B cell (primary cell): Measurements from ENCODE around the gene LHPP. TPM values are rescaled to one million over a fixed set of nuclear protein-coding genes. Genes with fewer than 3 reads are reported as not detected.

ENCODE experiments used
- ATAC-seq: fragments of 200-7000 bp; cut with Tn5 transposase; one replicate; pipeline ENCODE4 v1.10.0; 2021; ENCODE audit warnings: low read depth, mild to moderate bottlenecking, moderate number of reproducible peaks, moderate library complexity
- CTCF ChIA-PET: fragments of 350-600 bp; sonication (Branson Sonifier 250); formaldehyde crosslinking; loops from one replicate; lab custom pipeline; 2021; ENCODE audit warnings: antibody characterized with exemption, inconsistent platforms; lab: Charles Lee
- POLR2A ChIA-PET: fragments of 350-600 bp; sonication (Branson Sonifier 250); formaldehyde crosslinking; loops from one replicate; lab custom pipeline; 2021; ENCODE audit warnings: antibody characterized with exemption; lab: Charles Lee
- DNase-seq: peaks from one replicate; pipeline ENCODE4 v3.0.0; 2013
- H2AFZ ChIP-seq: 2 replicates; pipeline ENCODE4 v1.6.1; 2012; ENCODE audit warnings: mild to moderate bottlenecking, low read depth, low read length; ENCODE audit not compliant: insufficient read depth, poor library complexity, severe bottlenecking
- H3K27ac ChIP-seq, 2 donors: 1 replicate in 1 of 2; 2 replicates in 1 of 2; pipeline ENCODE4 v1.5.1; 2012 to 2013; ENCODE audit warnings: low read length in 2 of 2, mild to moderate bottlenecking in 2 of 2, moderate library complexity in 1 of 2
- H3K27me3 ChIP-seq, 4 experiments: fragments of 200-600 bp in 1 of 4; sonication (generic) in 1 of 4; replicated peaks in 1 of 4; 1 replicate in 2 of 4; 2 replicates in 2 of 4; pipeline versions ENCODE4 v1.6.1 to v1.7.0; 2013 to 2016; ENCODE audit warnings: low read length in 3 of 4, mild to moderate bottlenecking in 2 of 4, mixed read lengths in 1 of 4, moderate library complexity in 1 of 4; ENCODE audit not compliant: insufficient read depth in 4 of 4, control insufficient read depth in 3 of 4; ENCODE audit errors: control extremely low read depth in 1 of 4
- H3K36me3 ChIP-seq, 2 experiments: replicated peaks in 1 of 2; 1 replicate in 1 of 2; 2 replicates in 1 of 2; pipeline versions ENCODE4 v1.6.1 to v1.7.1; 2013; ENCODE audit warnings: low read length in 1 of 2; ENCODE audit not compliant: insufficient read depth in 2 of 2, control insufficient read depth in 1 of 2; ENCODE audit errors: control extremely low read depth in 1 of 2, extremely low read depth in 1 of 2
- H3K4me1 ChIP-seq, 2 donors: fragments of 200-600 bp in 1 of 2; sonication (generic) in 1 of 2; 1 replicate in 1 of 2; 2 replicates in 1 of 2; pipeline versions ENCODE4 v1.5.1 to v1.6.1; 2013 to 2017; ENCODE audit warnings: low read length in 2 of 2; ENCODE audit not compliant: control insufficient read depth in 2 of 2, insufficient read depth in 2 of 2
- H3K4me2 ChIP-seq: replicated peaks from 2 replicates; pipeline ENCODE3; 2012; ENCODE audit warnings: mild to moderate bottlenecking, low read depth, low read length; ENCODE audit not compliant: poor library complexity, severe bottlenecking
- H3K4me3 ChIP-seq, 5 experiments: fragments of 200-600 bp in 1 of 5; sonication (generic) in 1 of 5; 1 replicate in 3 of 5; 2 replicates in 2 of 5; pipeline versions ENCODE4 v1.5.1 to v1.7.0; 2011 to 2016; ENCODE audit warnings: low read length in 4 of 5, mild to moderate bottlenecking in 4 of 5, low read depth in 2 of 5, control low read depth in 1 of 5, moderate library complexity in 1 of 5; ENCODE audit not compliant: insufficient read depth in 1 of 5; ENCODE audit errors: control extremely low read depth in 1 of 5, extremely low read depth in 1 of 5
- H3K79me2 ChIP-seq: fragments of 200-600 bp; sonication (generic); one replicate; pipeline ENCODE4 v1.6.0; 2016; ENCODE audit warnings: low read length; ENCODE audit not compliant: control insufficient read depth, insufficient read depth
- H3K9ac ChIP-seq: fragments of 200-600 bp; sonication (generic); 2 replicates; pipeline ENCODE4 v1.6.1; 2017; ENCODE audit warnings: mild to moderate bottlenecking, low read length, moderate library complexity
- H3K9me3 ChIP-seq, 3 donors: one replicate each; pipeline versions ENCODE4 v1.6.1 to v1.7.1; 2013; ENCODE audit warnings: low read length in 2 of 3; ENCODE audit not compliant: control insufficient read depth in 2 of 3, insufficient read depth in 1 of 3; ENCODE audit errors: control extremely low read depth in 1 of 3
- H4K20me1 ChIP-seq: 2 replicates; pipeline ENCODE4 v1.6.0; 2012; ENCODE audit warnings: mild to moderate bottlenecking, low read length; ENCODE audit not compliant: insufficient read depth, control insufficient read depth, poor library complexity, severe bottlenecking
- H3K27ac Mint-ChIP-seq: one replicate; pipeline ENCODE4 v1.8.0; 2021; ENCODE audit warnings: mixed read lengths
- H3K27me3 Mint-ChIP-seq: one replicate; pipeline ENCODE4 v1.8.0; 2021; ENCODE audit warnings: mixed read lengths
- H3K4me1 Mint-ChIP-seq: one replicate; pipeline ENCODE4 v1.8.0; 2021; ENCODE audit warnings: mixed read lengths
- H3K4me3 Mint-ChIP-seq: one replicate; pipeline ENCODE4 v1.8.0; 2021; ENCODE audit warnings: mixed read lengths
- H3K9me3 Mint-ChIP-seq: one replicate; pipeline ENCODE4 v1.8.0; 2022; ENCODE audit warnings: mixed read lengths; ENCODE audit not compliant: insufficient read depth
- CTCF ChIP-seq: fragments of 200-600 bp; IDR thresholded peaks from one replicate; pipeline ENCODE4 v1.8.0; 2022; ENCODE audit warnings: antibody characterized with exemption, mild to moderate bottlenecking
- EZH2 ChIP-seq: IDR thresholded peaks from 2 replicates; pipeline ENCODE4 v1.6.1; 2012; ENCODE audit warnings: borderline replicate concordance, low read depth, mild to moderate bottlenecking, moderate library complexity, low read length; ENCODE audit not compliant: insufficient read depth, poor library complexity, severe bottlenecking
- WGBS: methylation state at CpG from one replicate; pipeline ENCODE4 v1.1.5; 2013; ENCODE audit warnings: missing lambda C conversion rate; ENCODE audit not compliant: insufficient coverage; 5-methylcytosine and 5-hydroxymethylcytosine counted together
- intact Hi-C: fragments of 100-400 bp; cut with micrococcal nuclease; formaldehyde crosslinking; loops from one replicate; pipeline ENCODE4 v1.10.0; 2022
- polyA plus RNA-seq: library from polyadenylated mRNA; depleted of rRNA; stranded (reverse); fragments of >200 nt; gene quantifications from 2 replicates; pipeline ENCODE4 v1.2.3, GENCODE V29; 2012
- total RNA-seq, 2 donors: library from RNA; stranded (reverse); fragments of 120-200 nt in 1 of 2; gene quantifications; 1 replicate in 1 of 2; 2 replicates in 1 of 2; pipeline versions ENCODE4 v1.2.3 to v1.2.4, GENCODE V29; 2013 to 2022

LHPP gene
- total and polyA plus RNA-seq, 2 donors (not counting 1 experiment from before 2014, with no cell fraction given) = 60.2 to 83.5 TPM

GRCh38 chr10:124533266-124533665 is 71.6 kb downstream of the LHPP start:
- peaks cover 75% of the 10 kb centered on the region for H3K4me1 Mint-ChIP-seq
- Histone ChIP-seq H4K20me1 (no peaks in the 10 kb centered on the region), H3K36me3 (peaks cover 0 to 3% of the 10 kb centered on the region in 2 experiments), H3K27me3 (no peaks in the 10 kb centered on the region), H3K27ac (no peak overlapping the region), H3K9me3 (no peaks in the 10 kb centered on the region), H3K4me2 (no peak overlapping the region), H2AFZ (no peak overlapping the region), H3K9ac (no peak overlapping the region), H3K4me3 (no peak overlapping the region), H3K79me2 (peaks cover 52% of the 10 kb centered on the region), H3K4me1 (peaks cover 62 to 79% of the 10 kb centered on the region in 2 donors)
- WGBS = 97% methylated on average over 12 of the region's 13 CpGs
- intact Hi-C loops = loop anchor here (5.0 to 10.0 kb wide), 3 partner anchors 34 to 536 kb away; partner anchors contain the start of gene OAT
- H3K27ac Mint-ChIP-seq = peak overlapping the region; percentile 74
- H3K9me3 Mint-ChIP-seq = no peaks in the 10 kb centered on the region
- H3K4me3 Mint-ChIP-seq = no peak overlapping the region
- no peaks in the 10 kb centered on the region for H3K27me3 Mint-ChIP-seq
- ChIA-PET POLR2A (interaction anchor here (1.1 to 2.7 kb wide), 2 partner anchors 69 to 164 kb away, joined by 3 to 17 read pairs; no protein-coding TSS in a partner anchor), CTCF (interaction anchor here (0.8 to 19.7 kb wide), 23 partner anchors 9 to 214 kb away, joined by 3 to 415 read pairs (median 6); partner anchors contain the start of gene FAM53B)
- TF ChIP-seq CTCF = no peak
- TF ChIP-seq EZH2 = no peak
- DNase-seq (no peak), ATAC-seq (no peak)

GRCh38 chr10:124534231-124534798 is 72.7 kb downstream of the LHPP start:
- DNase-seq = peak; percentile 79
- H3K9me3 ChIP-seq = no peaks in the 10 kb centered on the region
- POLR2A ChIA-PET = interaction anchor here (0.7 to 7.2 kb wide), 11 partner anchors 66 to 211 kb away, joined by 3 to 62 read pairs (median 6); no protein-coding TSS in a partner anchor
- peak overlapping the region; percentile 77 to 90 for H3K27ac ChIP-seq
- CTCF ChIA-PET = interaction anchor here (0.6 to 19.7 kb wide), 55 partner anchors 9 to 540 kb away, joined by 3 to 415 read pairs (median 5); partner anchors contain the start of gene FAM53B
- H4K20me1 ChIP-seq = no peaks in the 10 kb centered on the region
- H3K4me2 ChIP-seq = peak overlapping the region; percentile 63
- TF ChIP-seq EZH2 = no peak
- TF ChIP-seq CTCF = peak; percentile 45
- peaks cover 52% of the 10 kb centered on the region for H3K79me2 ChIP-seq
- H3K36me3 ChIP-seq = peaks cover 0 to 3% of the 10 kb centered on the region in 2 experiments
- Mint-ChIP-seq H3K27me3 (no peaks in the 10 kb centered on the region), H3K4me3 (peak overlapping the region; percentile 80), H3K27ac (peak overlapping the region; percentile 95), H3K4me1 (peaks cover 86% of the 10 kb centered on the region), H3K9me3 (no peaks in the 10 kb centered on the region)
- WGBS = 9% methylated on average over 30 of the region's 30 CpGs
- H3K4me1 ChIP-seq = peaks cover 72 to 90% of the 10 kb centered on the region in 2 donors
- intact Hi-C loops = loop anchor here (1.0 to 10.0 kb wide), 5 partner anchors 33 to 537 kb away; partner anchors contain the start of gene OAT
- H3K9ac ChIP-seq = peak overlapping the region; percentile 14
- H2AFZ ChIP-seq = peak overlapping the region; percentile 57
- peak overlapping the region in 2 of 5 experiments; percentile 8 to 30 for H3K4me3 ChIP-seq
- ATAC-seq = peak; percentile 39
- no peaks in the 10 kb centered on the region for H3K27me3 ChIP-seq
